ENCODE data around the gene ZDHHC17. TPM values are rescaled to one million over a fixed set of nuclear protein-coding genes. Genes with fewer than 3 reads are reported as not detected.
A peak's percentile ranks its signal among the peaks of the same experiment; 100 is the strongest.
"Not testable (repeated sequence)": the region's sequence is repeated elsewhere in the genome, so short reads cannot be mapped to it uniquely, and the experiment has no call there.

Gene ZDHHC17
- total and polyA plus RNA-seq, 2 experiments from 2014 or later = 14.0 to 30.4 TPM

DNA sequence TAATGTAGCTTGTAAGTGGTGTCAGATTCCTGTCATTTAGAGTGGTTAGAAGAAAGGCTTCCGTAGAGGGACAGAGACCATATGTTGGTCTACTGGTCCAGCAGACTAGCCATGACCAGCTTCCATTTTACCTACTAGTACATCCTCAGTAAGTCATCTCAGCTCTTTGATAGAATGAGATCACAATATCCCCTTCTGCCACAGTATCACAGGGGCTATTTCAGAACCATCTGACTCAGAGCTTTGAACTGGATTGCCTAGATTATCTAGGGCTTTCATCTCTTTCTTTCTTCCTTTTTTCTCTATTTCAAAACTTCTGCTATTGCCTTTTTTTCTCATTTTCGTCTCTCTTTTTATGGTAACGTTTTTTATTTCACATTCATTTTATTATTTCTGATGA lies 4.7 kb downstream of the ZDHHC17 start:
- in situ Hi-C loops (cut with MboI) = no loop called here
- H3K9me2 ChIP-seq (ENCODE audit: insufficient read depth) = no peaks in the 10 kb centered on the region
- H3K4me3 ChIP-seq = no peak overlapping the region
- no peak overlapping the region for H3K27ac ChIP-seq
- DNase-seq = peak; percentile 17
- 93 to 97% methylated on average over 3 of the region's 3 CpGs for WGBS, 2 experiments (ENCODE audit: low coverage in 1 of 2, low lambda C conversion rate in 2 of 2, missing lambda C conversion rate in 2 of 2)
- no peak overlapping the region for H3K4me2 ChIP-seq (ENCODE audit: unreplicated experiment)
- 0 out of 2 replicates have a peak, but pooled peaks cover 7% of the 10 kb centered on the region for H3K4me1 ChIP-seq (ENCODE audit: insufficient read depth)
- H3K79me2 ChIP-seq (ENCODE audit: insufficient read depth) = peaks cover 93% of the 10 kb centered on the region
- peaks cover 12% of the 10 kb centered on the region for H3F3A ChIP-seq (ENCODE audit: insufficient read depth)
- H4K20me1 ChIP-seq (ENCODE audit: insufficient read depth) = no peaks in the 10 kb centered on the region; the same call in 1 of the 2 replicates
- TF ChIP-seq EZH2phosphoT487 (IDR thresholded peaks at IDR 0.05; ENCODE audit: insufficient read depth, low read depth) (no peak), EZH2 (IDR thresholded peaks at IDR 0.05; ENCODE audit: insufficient read depth, poor library complexity, severe bottlenecking) (no peak)
- H3K9me3 ChIP-seq (ENCODE audit: low read depth) = no peaks in the 10 kb centered on the region
- H3K27me3 ChIP-seq (replicated peaks; ENCODE audit: insufficient read depth) = no peaks in the 10 kb centered on the region
- no peak overlapping the region for H3K9ac ChIP-seq
- no peak overlapping the region for H2AFZ ChIP-seq
- H3K36me3 ChIP-seq (ENCODE audit: low read depth) = no peaks in the 10 kb centered on the region

DNA sequence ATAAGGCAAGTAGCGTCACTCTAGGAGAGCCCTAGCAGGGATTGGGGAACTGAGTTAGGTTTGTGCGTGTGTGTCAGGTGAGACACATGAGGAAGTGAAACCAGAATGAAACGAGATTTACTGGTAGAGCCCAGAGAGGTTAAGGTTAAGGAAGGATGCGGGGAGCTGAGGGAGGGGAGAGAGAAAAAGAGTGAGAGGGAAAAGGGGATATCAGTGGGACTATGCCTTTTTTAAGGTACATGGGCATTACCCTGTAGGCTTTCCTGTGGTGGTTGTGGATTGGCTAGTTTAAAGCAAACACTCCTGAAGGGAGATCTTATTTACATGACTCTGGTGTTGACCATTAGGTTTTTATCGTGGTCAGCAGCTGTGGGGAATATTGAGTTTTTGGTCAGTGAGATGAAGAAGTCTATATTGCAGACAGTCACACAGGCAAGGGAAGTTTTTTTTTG lies 13.9 kb downstream of the ZDHHC17 start:
- Histone ChIP-seq H3K4me2 (ENCODE audit: unreplicated experiment) (no peak overlapping the region), H3K27ac (no peak overlapping the region), H2AFZ (no peak overlapping the region), H3F3A (ENCODE audit: insufficient read depth) (no peaks in the 10 kb centered on the region), H3K9me2 (ENCODE audit: insufficient read depth) (no peaks in the 10 kb centered on the region), H3K4me1 (ENCODE audit: insufficient read depth) (no peaks in the 10 kb centered on the region), H3K9ac (no peak overlapping the region), H3K4me3 (no peak overlapping the region), H3K9me3 (ENCODE audit: low read depth) (no peaks in the 10 kb centered on the region), H4K20me1 (ENCODE audit: insufficient read depth) (no peaks in the 10 kb centered on the region; the same call in none of the 2 replicates), H3K79me2 (ENCODE audit: insufficient read depth) (peaks cover 100% of the 10 kb centered on the region), H3K36me3 (ENCODE audit: low read depth) (no peaks in the 10 kb centered on the region), H3K27me3 (replicated peaks; ENCODE audit: insufficient read depth) (no peaks in the 10 kb centered on the region)
- TF ChIP-seq EZH2 (IDR thresholded peaks at IDR 0.05; ENCODE audit: insufficient read depth, poor library complexity, severe bottlenecking) (no peak), EZH2phosphoT487 (IDR thresholded peaks at IDR 0.05; ENCODE audit: insufficient read depth, low read depth) (no peak)
- in situ Hi-C loops (cut with MboI) = no loop called here
- DNase-seq = no peak
- 81 to 87% methylated on average over 5 of the region's 5 CpGs for WGBS, 2 experiments (ENCODE audit: low coverage in 1 of 2, low lambda C conversion rate in 2 of 2, missing lambda C conversion rate in 2 of 2)

DNA sequence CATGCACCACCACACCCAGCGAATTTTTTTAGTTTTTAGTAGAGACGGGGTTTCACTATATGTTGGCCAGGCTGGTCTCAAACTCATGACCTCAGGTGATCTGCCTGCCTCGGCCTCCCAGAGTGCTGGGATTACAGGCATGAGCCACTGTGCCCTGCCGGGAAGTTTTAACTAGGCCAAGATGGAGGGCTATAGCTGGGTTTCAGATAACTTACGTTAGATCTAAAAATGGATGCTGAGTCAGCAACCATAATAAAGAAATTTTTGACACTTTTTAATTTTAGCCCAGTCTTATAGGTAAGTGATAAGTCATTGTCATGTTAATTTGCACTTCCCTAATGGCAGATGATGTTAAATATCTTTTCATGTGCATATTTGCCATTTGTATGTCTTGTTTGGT lies 14.4 kb downstream of the ZDHHC17 start:
- no peak overlapping the region for H3K4me3 ChIP-seq
- no peaks in the 10 kb centered on the region for H3K9me2 ChIP-seq (ENCODE audit: insufficient read depth)
- H3K4me2 ChIP-seq (ENCODE audit: unreplicated experiment) = no peak overlapping the region
- DNase-seq = no peak
- no peaks in the 10 kb centered on the region for H3K4me1 ChIP-seq (ENCODE audit: insufficient read depth)
- TF ChIP-seq EZH2phosphoT487 (IDR thresholded peaks at IDR 0.05; ENCODE audit: insufficient read depth, low read depth) (no peak), EZH2 (IDR thresholded peaks at IDR 0.05; ENCODE audit: insufficient read depth, poor library complexity, severe bottlenecking) (no peak)
- peaks cover 100% of the 10 kb centered on the region for H3K79me2 ChIP-seq (ENCODE audit: insufficient read depth)
- no peaks in the 10 kb centered on the region for H3K36me3 ChIP-seq (ENCODE audit: low read depth)
- H3F3A ChIP-seq (ENCODE audit: insufficient read depth) = no peaks in the 10 kb centered on the region
- no peak overlapping the region for H3K27ac ChIP-seq
- no peak overlapping the region for H2AFZ ChIP-seq
- H3K9ac ChIP-seq = no peak overlapping the region
- in situ Hi-C loops (cut with MboI) = no loop called here
- no peaks in the 10 kb centered on the region for H3K9me3 ChIP-seq (ENCODE audit: low read depth)
- H3K27me3 ChIP-seq (replicated peaks; ENCODE audit: insufficient read depth) = no peaks in the 10 kb centered on the region
- H4K20me1 ChIP-seq (ENCODE audit: insufficient read depth) = no peaks in the 10 kb centered on the region; the same call in 1 of the 2 replicates
- 86 to 93% methylated on average over 5 of the region's 5 CpGs for WGBS, 2 experiments (ENCODE audit: low coverage in 1 of 2, low lambda C conversion rate in 2 of 2, missing lambda C conversion rate in 2 of 2)

GRCh38 chr12:76779310-76779709 lies 15.4 kb downstream of the ZDHHC17 start:
- H4K20me1 ChIP-seq (ENCODE audit: insufficient read depth); in situ Hi-C loops (cut with MboI); H3K9me3 ChIP-seq (ENCODE audit: low read depth); H3K27me3 ChIP-seq (replicated peaks; ENCODE audit: insufficient read depth); H3K36me3 ChIP-seq (ENCODE audit: low read depth); H3F3A ChIP-seq (ENCODE audit: insufficient read depth); DNase-seq; H3K9ac ChIP-seq; H3K4me1 ChIP-seq (ENCODE audit: insufficient read depth); H3K4me3 ChIP-seq; H2AFZ ChIP-seq; H3K9me2 ChIP-seq (ENCODE audit: insufficient read depth); H3K27ac ChIP-seq; H3K4me2 ChIP-seq (ENCODE audit: unreplicated experiment): not testable (repeated sequence)
- WGBS, 2 experiments (ENCODE audit: low coverage in 1 of 2, low lambda C conversion rate in 2 of 2, missing lambda C conversion rate in 2 of 2) = 97 to 98% methylated on average over 5 of the region's 5 CpGs
- H3K79me2 ChIP-seq (ENCODE audit: insufficient read depth) = peaks cover 100% of the 10 kb centered on the region

- no peak overlapping the region for H3K27ac ChIP-seq
- no peaks in the 10 kb centered on the region for H3K27me3 ChIP-seq (replicated peaks; ENCODE audit: insufficient read depth)
- H3F3A ChIP-seq (ENCODE audit: insufficient read depth) = peaks cover 25% of the 10 kb centered on the region
- no peaks in the 10 kb centered on the region for H3K9me2 ChIP-seq (ENCODE audit: insufficient read depth)
- no peak for DNase-seq
- in situ Hi-C loops (cut with MboI) = no loop called here
- H3K36me3 ChIP-seq (ENCODE audit: low read depth) = no peaks in the 10 kb centered on the region
- TF ChIP-seq EZH2phosphoT487 (IDR thresholded peaks at IDR 0.05; ENCODE audit: insufficient read depth, low read depth) (no peak), EZH2 (IDR thresholded peaks at IDR 0.05; ENCODE audit: insufficient read depth, poor library complexity, severe bottlenecking) (no peak)
- 98% methylated on average over 3 of the region's 3 CpGs for WGBS, 2 experiments (ENCODE audit: low coverage in 1 of 2, low lambda C conversion rate in 2 of 2, missing lambda C conversion rate in 2 of 2)
- no peak overlapping the region for H3K9ac ChIP-seq
- H3K79me2 ChIP-seq (ENCODE audit: insufficient read depth) = peaks cover 96% of the 10 kb centered on the region
- H3K9me3 ChIP-seq (ENCODE audit: low read depth) = no peaks in the 10 kb centered on the region
- no peaks in the 10 kb centered on the region; the same call in 1 of the 2 replicates for H4K20me1 ChIP-seq (ENCODE audit: insufficient read depth)
- H3K4me2 ChIP-seq (ENCODE audit: unreplicated experiment) = no peak overlapping the region
- H2AFZ ChIP-seq = no peak overlapping the region
- H3K4me1 ChIP-seq (ENCODE audit: insufficient read depth) = peaks cover 22% of the 10 kb centered on the region
- H3K4me3 ChIP-seq = no peak overlapping the region
These were observed 17.4 kb downstream of the ZDHHC17 start for GRCh38 chr12:76781321-76781720.
